ENCODE results near the gene ACAA1. TPM values are rescaled to one million over a fixed set of nuclear protein-coding genes. Genes with fewer than 3 reads are reported as not detected.

The ACAA1 gene
- total and polyA plus RNA-seq, 9 donors = 11.7 to 35.8 (median 33.5) TPM

DNA sequence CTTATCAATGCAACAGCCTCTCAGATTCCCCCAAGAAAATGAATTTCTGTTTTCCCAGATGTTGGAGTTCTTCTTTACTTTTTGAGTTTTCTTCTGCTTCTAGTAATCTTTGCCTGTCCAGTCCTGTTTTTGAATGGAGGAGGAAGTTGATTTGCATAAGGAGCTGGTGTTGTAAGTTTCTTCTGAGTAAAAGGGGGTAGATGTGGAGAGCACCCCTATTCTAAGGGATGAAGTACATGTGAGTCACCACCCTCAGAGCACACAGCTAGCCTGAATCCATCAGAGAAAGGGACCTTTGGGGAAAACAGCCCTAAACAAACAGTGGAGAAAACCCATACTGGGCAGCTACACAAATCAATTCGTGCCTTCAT is 34.5 kb downstream of the ACAA1 start:
- no peak for DNase-seq
- Histone ChIP-seq H3K27me3 (ENCODE audit: control insufficient read depth, insufficient read depth, low read length) (no peaks in the 10 kb centered on the region), H3K9me3 (replicated peaks; ENCODE audit: control insufficient read depth, low read depth, low read length) (peaks cover 5% of the 10 kb centered on the region), H3K4me1 (ENCODE audit: control insufficient read depth, insufficient read depth, low read length) (no peaks in the 10 kb centered on the region), H3K36me3 (ENCODE audit: control insufficient read depth, insufficient read depth, low read length) (no peaks in the 10 kb centered on the region), H3K4me3 (ENCODE audit: low read length) (no peak overlapping the region), H3K27ac (ENCODE audit: low read length) (no peak overlapping the region)
- no CpG with 5 or more reads among the region's 1 CpG for WGBS (ENCODE audit: insufficient coverage)

- WGBS (ENCODE audit: insufficient coverage) = 57% methylated on average over 1 of the region's 6 CpGs
Measured at GRCh38 chr3:38101811-38102443, 35.0 kb downstream of the ACAA1 start.

DNA sequence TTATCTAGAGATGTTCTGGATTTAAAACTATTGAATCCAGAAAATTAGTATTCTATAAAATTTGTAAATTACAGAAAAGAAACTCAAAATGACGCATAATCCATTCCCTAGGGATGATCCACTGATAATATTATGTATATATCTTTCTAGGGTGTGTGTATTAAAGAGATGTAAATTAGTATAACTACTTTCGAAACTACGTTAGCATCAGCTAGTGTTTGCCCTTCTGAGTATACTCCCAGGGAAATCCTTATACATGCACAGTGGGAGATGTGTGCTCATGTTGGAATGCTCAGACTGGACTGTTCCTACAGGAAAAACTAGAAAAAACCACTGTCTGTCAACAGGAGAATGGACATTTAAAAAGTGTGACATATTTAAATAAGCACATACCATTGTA is 36.4 kb downstream of the ACAA1 start:
- no peaks in the 10 kb centered on the region for H3K27me3 ChIP-seq (ENCODE audit: control insufficient read depth, insufficient read depth, low read length)
- H3K27ac ChIP-seq (ENCODE audit: low read length) = no peak overlapping the region
- no peak for DNase-seq
- no CpG with 5 or more reads among the region's 3 CpGs for WGBS (ENCODE audit: insufficient coverage)
- H3K4me3 ChIP-seq (ENCODE audit: low read length) = no peak overlapping the region
- peaks cover 5% of the 10 kb centered on the region for H3K9me3 ChIP-seq (replicated peaks; ENCODE audit: control insufficient read depth, low read depth, low read length)
- H3K4me1 ChIP-seq (ENCODE audit: control insufficient read depth, insufficient read depth, low read length) = no peaks in the 10 kb centered on the region
- H3K36me3 ChIP-seq (ENCODE audit: control insufficient read depth, insufficient read depth, low read length) = no peaks in the 10 kb centered on the region

More at GRCh38 chr3:38101811-38102443, 35.0 kb downstream of the ACAA1 start:
- H3K36me3 ChIP-seq (ENCODE audit: control insufficient read depth, insufficient read depth, low read length) = no peaks in the 10 kb centered on the region
- H3K9me3 ChIP-seq (replicated peaks; ENCODE audit: control insufficient read depth, low read depth, low read length) = peaks cover 5% of the 10 kb centered on the region
- no peak overlapping the region for H3K27ac ChIP-seq (ENCODE audit: low read length)
- DNase-seq = no peak
- no peaks in the 10 kb centered on the region for H3K27me3 ChIP-seq (ENCODE audit: control insufficient read depth, insufficient read depth, low read length)
- H3K4me3 ChIP-seq (ENCODE audit: low read length) = no peak overlapping the region
- no peaks in the 10 kb centered on the region for H3K4me1 ChIP-seq (ENCODE audit: control insufficient read depth, insufficient read depth, low read length)

GRCh38 chr3:38099518-38099917 is 37.4 kb downstream of the ACAA1 start:
- no peaks in the 10 kb centered on the region for H3K9me3 ChIP-seq (replicated peaks; ENCODE audit: control insufficient read depth, low read depth, low read length)
- DNase-seq = no peak
- H3K4me3 ChIP-seq (ENCODE audit: low read length) = no peak overlapping the region
- H3K27me3 ChIP-seq (ENCODE audit: control insufficient read depth, insufficient read depth, low read length) = no peaks in the 10 kb centered on the region
- no peak overlapping the region for H3K27ac ChIP-seq (ENCODE audit: low read length)
- no peaks in the 10 kb centered on the region for H3K36me3 ChIP-seq (ENCODE audit: control insufficient read depth, insufficient read depth, low read length)
- no CpG with 5 or more reads among the region's 5 CpGs for WGBS (ENCODE audit: insufficient coverage)
- H3K4me1 ChIP-seq (ENCODE audit: control insufficient read depth, insufficient read depth, low read length) = no peaks in the 10 kb centered on the region

GRCh38 chr3:38098376-38098723 is 38.6 kb downstream of the ACAA1 start:
- Histone ChIP-seq H3K9me3 (replicated peaks; ENCODE audit: control insufficient read depth, low read depth, low read length) (no peaks in the 10 kb centered on the region), H3K4me1 (ENCODE audit: control insufficient read depth, insufficient read depth, low read length) (no peaks in the 10 kb centered on the region), H3K36me3 (ENCODE audit: control insufficient read depth, insufficient read depth, low read length) (no peaks in the 10 kb centered on the region), H3K27me3 (ENCODE audit: control insufficient read depth, insufficient read depth, low read length) (no peaks in the 10 kb centered on the region), H3K4me3 (ENCODE audit: low read length) (no peak overlapping the region), H3K27ac (ENCODE audit: low read length) (no peak overlapping the region)
- 93% methylated on average over 8 of the region's 9 CpGs for WGBS (ENCODE audit: insufficient coverage)
- DNase-seq = no peak

GRCh38 chr3:38097446-38098375 is 39.2 kb downstream of the ACAA1 start:
- Histone ChIP-seq H3K4me1 (ENCODE audit: control insufficient read depth, insufficient read depth, low read length) (no peaks in the 10 kb centered on the region), H3K9me3 (replicated peaks; ENCODE audit: control insufficient read depth, low read depth, low read length) (no peaks in the 10 kb centered on the region), H3K27ac (ENCODE audit: low read length) (no peak overlapping the region), H3K27me3 (ENCODE audit: control insufficient read depth, insufficient read depth, low read length) (no peaks in the 10 kb centered on the region), H3K4me3 (ENCODE audit: low read length) (no peak overlapping the region), H3K36me3 (ENCODE audit: control insufficient read depth, insufficient read depth, low read length) (no peaks in the 10 kb centered on the region)
- no peak for DNase-seq
- 81% methylated on average over 13 of the region's 19 CpGs for WGBS (ENCODE audit: insufficient coverage)

DNA sequence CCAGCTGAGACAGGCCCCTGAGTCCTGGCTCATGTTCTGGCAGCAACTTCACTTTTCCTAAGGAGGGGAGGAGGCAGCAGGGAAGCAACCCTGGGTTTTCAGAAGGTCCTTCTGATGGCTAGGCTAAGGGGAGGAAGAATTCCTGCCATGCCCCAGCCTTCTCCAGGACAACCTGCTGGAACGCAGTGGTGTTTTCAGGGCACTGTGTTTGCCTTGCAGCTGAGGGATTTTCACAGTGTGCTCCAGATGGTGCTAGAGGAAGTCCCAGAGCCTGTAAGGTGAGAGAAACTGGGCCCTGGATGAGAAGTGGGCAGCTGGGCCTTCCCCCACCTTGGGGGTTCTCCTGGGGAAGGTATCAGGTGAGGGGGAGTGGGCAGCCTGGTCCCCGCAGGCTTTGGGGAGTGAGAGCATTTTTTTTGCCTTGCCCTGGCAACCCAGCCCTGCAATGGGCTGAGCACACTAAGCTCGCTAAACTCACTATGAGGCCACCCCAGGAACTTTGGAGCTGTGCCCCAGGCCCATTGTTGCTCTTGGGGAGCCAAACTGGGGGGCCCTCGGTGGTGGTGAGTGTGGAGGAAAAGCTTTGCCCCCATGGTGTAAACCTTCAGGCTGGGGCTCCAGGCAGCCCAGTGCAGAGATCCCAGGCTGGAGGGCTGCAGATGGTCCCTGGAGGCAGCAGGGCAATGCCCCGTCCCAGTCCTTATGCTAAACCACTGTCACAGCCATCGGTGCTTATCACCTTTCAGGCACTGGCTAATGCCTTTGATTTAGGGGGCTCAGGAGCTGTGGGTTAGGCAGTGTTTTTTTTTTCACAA is 41.1 kb downstream of the ACAA1 start:
- 54% methylated on average over 4 of the region's 6 CpGs for WGBS (ENCODE audit: insufficient coverage)
- Histone ChIP-seq H3K4me3 (ENCODE audit: low read length) (no peak overlapping the region), H3K27ac (ENCODE audit: low read length) (no peak overlapping the region), H3K27me3 (ENCODE audit: control insufficient read depth, insufficient read depth, low read length) (no peaks in the 10 kb centered on the region), H3K36me3 (ENCODE audit: control insufficient read depth, insufficient read depth, low read length) (no peaks in the 10 kb centered on the region), H3K4me1 (ENCODE audit: control insufficient read depth, insufficient read depth, low read length) (no peaks in the 10 kb centered on the region), H3K9me3 (replicated peaks; ENCODE audit: control insufficient read depth, low read depth, low read length) (no peaks in the 10 kb centered on the region)
- no peak for DNase-seq

- WGBS (ENCODE audit: insufficient coverage) = 100% methylated on average over 1 of the region's 3 CpGs
- no peak overlapping the region for H3K4me3 ChIP-seq (ENCODE audit: low read length)
- no peaks in the 10 kb centered on the region for H3K4me1 ChIP-seq (ENCODE audit: control insufficient read depth, insufficient read depth, low read length)
- no peaks in the 10 kb centered on the region for H3K9me3 ChIP-seq (replicated peaks; ENCODE audit: control insufficient read depth, low read depth, low read length)
- H3K27me3 ChIP-seq (ENCODE audit: control insufficient read depth, insufficient read depth, low read length) = no peaks in the 10 kb centered on the region
- H3K36me3 ChIP-seq (ENCODE audit: control insufficient read depth, insufficient read depth, low read length) = no peaks in the 10 kb centered on the region
- no peak overlapping the region for H3K27ac ChIP-seq (ENCODE audit: low read length)
- DNase-seq = no peak
Measured at GRCh38 chr3:38094999-38095398, 41.9 kb downstream of the ACAA1 start.

DNA sequence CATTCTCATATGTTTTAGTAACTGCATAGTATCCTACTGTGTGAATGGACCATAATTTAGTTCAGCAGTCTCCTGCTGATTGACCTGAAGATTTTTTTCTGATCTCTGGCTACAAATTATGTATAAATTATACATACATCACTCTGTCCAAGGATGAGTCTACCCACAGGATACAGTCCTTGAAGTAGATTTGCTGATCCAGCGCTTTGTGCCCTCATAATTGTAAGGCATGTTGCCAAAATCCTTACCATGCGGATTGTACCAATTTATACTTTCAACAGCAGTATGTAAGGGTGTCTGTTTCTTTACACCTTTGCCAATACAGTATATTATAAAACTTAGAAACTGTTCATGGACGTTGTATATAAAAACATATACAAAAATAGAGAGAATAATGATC is 46.5 kb downstream of the ACAA1 start:
- Histone ChIP-seq H3K27ac (ENCODE audit: low read length) (no peak overlapping the region), H3K9me3 (replicated peaks; ENCODE audit: control insufficient read depth, low read depth, low read length) (no peaks in the 10 kb centered on the region), H3K4me1 (ENCODE audit: control insufficient read depth, insufficient read depth, low read length) (no peaks in the 10 kb centered on the region), H3K36me3 (ENCODE audit: control insufficient read depth, insufficient read depth, low read length) (no peaks in the 10 kb centered on the region), H3K27me3 (ENCODE audit: control insufficient read depth, insufficient read depth, low read length) (no peaks in the 10 kb centered on the region), H3K4me3 (ENCODE audit: low read length) (no peak overlapping the region)
- DNase-seq = no peak
- WGBS (ENCODE audit: insufficient coverage) = no CpG with 5 or more reads among the region's 3 CpGs

DNA sequence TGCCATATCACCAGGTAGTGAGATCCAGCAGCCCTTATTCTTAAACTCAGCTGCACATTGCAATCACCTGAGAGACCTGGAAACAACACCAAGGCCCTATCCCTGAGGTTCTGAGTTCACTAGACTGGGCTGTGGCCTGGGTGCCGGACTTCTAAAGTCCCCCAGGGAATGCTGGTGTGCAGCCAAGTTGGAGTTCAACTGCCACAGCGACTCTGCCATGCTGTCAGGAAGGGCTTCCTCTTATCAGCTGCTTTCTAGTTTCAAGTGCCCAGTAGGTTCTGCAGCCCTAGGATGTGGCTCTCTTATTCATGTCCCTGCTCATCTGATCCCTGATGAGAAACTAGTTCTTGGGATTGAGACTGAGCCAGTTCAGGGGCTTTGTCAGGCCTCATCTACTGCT is 47.8 kb downstream of the ACAA1 start:
- Histone ChIP-seq H3K4me3 (ENCODE audit: low read length) (no peak overlapping the region), H3K9me3 (replicated peaks; ENCODE audit: control insufficient read depth, low read depth, low read length) (peaks cover 3% of the 10 kb centered on the region), H3K36me3 (ENCODE audit: control insufficient read depth, insufficient read depth, low read length) (no peaks in the 10 kb centered on the region), H3K27me3 (ENCODE audit: control insufficient read depth, insufficient read depth, low read length) (no peaks in the 10 kb centered on the region), H3K27ac (ENCODE audit: low read length) (no peak overlapping the region), H3K4me1 (ENCODE audit: control insufficient read depth, insufficient read depth, low read length) (no peaks in the 10 kb centered on the region)
- no peak for DNase-seq
- 82% methylated on average over 2 of the region's 2 CpGs for WGBS (ENCODE audit: insufficient coverage)
